Activated CD4-positive, alpha-beta T cell treated with anti-CD3 and anti-CD28 coated beads for 36 hours (primary cell): Measurements from ENCODE around the gene SLC6A12. TPM values are rescaled to one million over a fixed set of nuclear protein-coding genes. Genes with fewer than 3 reads are reported as not detected.

Experiments
- ATAC-seq: fragments of 200-7000 bp; cut with Tn5 transposase; one replicate; pipeline ENCODE4 v1.10.0; 2021; ENCODE audit warnings: mild to moderate bottlenecking, moderate library complexity
- CTCF ChIA-PET: fragments of 350-600 bp; sonication (Branson Sonifier 250); formaldehyde crosslinking; loops from one replicate; lab custom pipeline; 2021; ENCODE audit warnings: antibody characterized with exemption; lab: Charles Lee
- POLR2A ChIA-PET: fragments of 350-600 bp; sonication (Branson Sonifier 250); formaldehyde crosslinking; loops from one replicate; lab custom pipeline; 2021; ENCODE audit warnings: antibody characterized with exemption, inconsistent platforms; lab: Charles Lee
- DNase-seq: peaks from one replicate; pipeline ENCODE4 v3.0.0-alpha.2; 2020
- H3K27ac Mint-ChIP-seq: one replicate; pipeline ENCODE4 v1.8.0; 2021; ENCODE audit warnings: mixed read lengths
- H3K27me3 Mint-ChIP-seq: one replicate; pipeline ENCODE4 v1.8.0; 2021; ENCODE audit warnings: mixed read lengths
- H3K36me3 Mint-ChIP-seq: one replicate; pipeline ENCODE4 v1.8.0; 2021; ENCODE audit warnings: low read depth, mixed read lengths
- H3K4me1 Mint-ChIP-seq: one replicate; pipeline ENCODE4 v1.8.0; 2021; ENCODE audit warnings: mixed read lengths
- H3K4me3 Mint-ChIP-seq: one replicate; pipeline ENCODE4 v1.8.0; 2021; ENCODE audit warnings: mild to moderate bottlenecking, moderate library complexity, mixed read lengths
- H3K9me3 Mint-ChIP-seq: one replicate; pipeline ENCODE4 v1.8.0; 2021; ENCODE audit warnings: low read depth, mixed read lengths
- intact Hi-C, 2 experiments: fragments of 100-400 bp; cut with DNase I in 1 of 2; cut with micrococcal nuclease in 1 of 2; formaldehyde crosslinking; loops; one replicate each; pipeline versions ENCODE4 v1.14.2 to v1.15.1; 2022 to 2024; cut with DNase I, micrococcal nuclease
- total RNA-seq, 2 experiments: library from RNA; stranded (reverse); gene quantifications; one replicate each; pipeline ENCODE4 v1.2.3, GENCODE V29; 2021

SLC6A12 gene
- total RNA-seq, 2 experiments from 2014 or later: 0.35 to 0.37 TPM

DNA sequence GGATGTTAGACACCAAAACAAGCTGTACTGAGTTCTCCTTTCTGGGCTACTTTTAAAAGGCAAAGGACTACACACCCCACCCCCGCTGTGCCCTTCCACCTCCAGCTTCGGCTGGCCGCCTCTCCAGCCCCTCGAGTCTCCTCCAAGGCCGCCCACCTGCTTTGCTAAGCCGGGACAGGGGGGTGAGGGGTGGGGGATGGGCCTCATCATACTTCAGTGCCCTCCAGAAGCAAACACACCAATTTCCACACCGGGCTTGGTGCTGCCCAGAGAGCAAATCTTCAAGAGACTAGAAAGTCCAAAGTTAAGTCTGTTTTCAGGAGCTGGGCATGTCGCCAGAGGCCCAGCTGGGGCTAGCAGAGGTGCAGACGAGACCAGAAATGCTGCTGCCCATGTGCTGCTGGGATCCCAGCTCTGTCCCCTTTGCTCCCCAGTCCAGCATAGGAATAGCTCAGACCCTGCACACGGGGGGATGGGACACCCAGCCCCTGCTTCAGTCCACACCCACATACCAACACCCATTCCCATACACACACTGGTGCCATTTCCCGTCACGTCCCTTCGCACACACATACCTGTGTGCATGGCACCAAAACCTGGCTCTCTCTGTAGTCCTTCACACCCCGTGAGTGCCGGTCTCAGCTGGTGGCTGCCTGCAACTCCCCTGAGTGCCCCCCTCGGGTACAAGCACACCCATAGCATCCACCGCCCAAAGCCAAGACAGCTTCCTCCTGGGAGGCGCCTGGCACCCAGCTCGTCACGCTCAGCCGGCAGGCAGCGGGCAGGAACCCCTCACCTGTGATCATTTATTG lies 1.0 kb downstream of the SLC6A12 start:
- H3K9me3 Mint-ChIP-seq: no peaks in the 10 kb centered on the region
- ChIA-PET POLR2A (no interaction called here), CTCF (interaction anchor here (0.6 to 1.1 kb wide), 3 partner anchors 7 to 70 kb away, joined by 3 read pairs; no protein-coding TSS in a partner anchor)

DNA sequence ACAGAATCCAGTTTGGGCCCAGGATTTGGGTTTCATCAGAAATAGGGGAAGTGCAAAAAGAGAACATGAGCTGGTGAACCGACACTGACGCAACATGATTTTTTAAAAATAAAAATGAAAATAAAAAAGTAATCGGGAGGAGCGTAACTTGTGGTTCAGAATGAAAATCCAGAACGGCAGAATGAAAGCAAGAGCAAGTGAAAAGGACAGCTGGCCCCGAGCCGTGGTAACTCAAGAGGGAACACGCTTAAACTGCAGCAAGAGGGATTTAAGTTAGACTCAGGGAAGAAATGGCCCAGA lies 1.6 kb downstream of the SLC6A12 start:
- POLR2A ChIA-PET: no interaction called here
- Mint-ChIP-seq H3K27ac (no peak overlapping the region), H3K4me1 (no peaks in the 10 kb centered on the region), H3K27me3 (peaks cover 33% of the 10 kb centered on the region), H3K9me3 (no peaks in the 10 kb centered on the region), H3K4me3 (no peak overlapping the region), H3K36me3 (no peaks in the 10 kb centered on the region)
- no peak for DNase-seq
- intact Hi-C loops: no loop called here
- CTCF ChIA-PET: interaction anchor here (0.6 to 1.1 kb wide), 5 partner anchors 8 to 121 kb away, joined by 3 read pairs; no protein-coding TSS in a partner anchor
- no peak for ATAC-seq

More for the DNA sequence above, 1.0 kb downstream of the SLC6A12 start:
- Mint-ChIP-seq H3K27me3 (peaks cover 31% of the 10 kb centered on the region), H3K36me3 (no peaks in the 10 kb centered on the region), H3K4me1 (no peaks in the 10 kb centered on the region), H3K4me3 (no peak overlapping the region), H3K27ac (no peak overlapping the region)
- intact Hi-C loops: no loop called here
- ATAC-seq: no peak
- DNase-seq: no peak

DNA sequence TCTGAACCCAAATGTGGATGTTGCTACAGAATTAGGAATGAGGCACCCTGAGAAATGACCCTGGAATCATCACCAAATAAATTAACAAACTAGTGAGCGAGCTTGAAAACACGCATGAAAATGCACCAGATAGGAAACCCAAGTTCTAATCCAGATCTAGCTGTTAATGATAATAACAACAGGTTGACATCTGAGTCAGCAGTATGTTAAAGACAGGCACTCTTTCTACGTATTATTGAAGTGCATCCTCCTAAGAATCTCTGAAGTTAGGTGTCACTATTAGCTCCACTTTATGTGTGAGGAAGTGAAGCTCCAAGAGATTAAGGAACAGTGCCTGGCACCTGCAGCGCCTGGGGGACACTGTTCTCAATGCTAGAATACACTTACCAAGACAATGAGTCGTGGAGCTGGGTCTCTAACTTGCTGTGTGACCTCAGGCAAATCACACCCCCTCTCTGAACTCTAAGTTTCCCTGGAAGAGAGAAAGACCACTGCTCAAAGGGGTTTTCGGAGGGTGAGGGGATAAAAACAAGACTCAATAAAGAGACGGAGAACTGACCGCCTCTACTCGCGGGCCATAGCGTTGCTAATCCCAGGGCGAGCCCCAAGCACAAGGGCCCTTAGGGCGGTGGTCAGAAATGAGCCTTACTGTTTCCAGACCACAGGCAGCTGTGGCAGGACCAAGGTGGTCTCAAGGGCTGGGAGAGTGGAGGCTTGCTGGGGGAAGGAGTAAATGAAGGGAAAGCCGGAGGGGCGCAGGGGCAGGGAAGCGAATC lies 2.1 kb downstream of the SLC6A12 start:
- Mint-ChIP-seq H3K27me3 (peaks cover 29% of the 10 kb centered on the region), H3K4me1 (no peaks in the 10 kb centered on the region), H3K9me3 (no peaks in the 10 kb centered on the region), H3K36me3 (no peaks in the 10 kb centered on the region), H3K4me3 (no peak overlapping the region), H3K27ac (no peak overlapping the region)
- ChIA-PET POLR2A (no interaction called here), CTCF (interaction anchor here (0.6 to 1.1 kb wide), 4 partner anchors 8 to 122 kb away, joined by 3 read pairs; no protein-coding TSS in a partner anchor)
- DNase-seq (no peak), ATAC-seq (no peak)
- intact Hi-C loops: no loop called here

DNA sequence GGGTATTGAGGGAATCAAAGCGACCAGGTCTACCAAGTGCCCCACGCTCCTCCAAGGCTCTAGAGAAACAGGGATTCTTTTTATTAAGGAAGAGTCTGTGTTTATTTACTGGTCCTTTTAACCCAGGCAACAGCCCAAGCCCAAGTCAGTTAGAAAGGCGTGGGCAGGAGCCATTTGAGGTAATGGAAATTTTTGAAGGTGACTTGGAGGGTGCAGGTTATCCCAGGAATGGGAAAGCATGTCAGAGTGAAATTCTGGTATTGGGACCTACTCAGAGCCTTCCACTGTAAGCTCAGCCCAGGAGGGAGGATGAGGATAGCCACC lies 2.9 kb downstream of the SLC6A12 start:
- no peak overlapping the region for H3K4me3 Mint-ChIP-seq
- ChIA-PET CTCF (no interaction called here), POLR2A (no interaction called here)
- no peak overlapping the region for H3K27ac Mint-ChIP-seq
- no peaks in the 10 kb centered on the region for H3K36me3 Mint-ChIP-seq
- H3K27me3 Mint-ChIP-seq: peaks cover 32% of the 10 kb centered on the region
- H3K4me1 Mint-ChIP-seq: no peaks in the 10 kb centered on the region
- ATAC-seq (no peak), DNase-seq (no peak)
- intact Hi-C loops: no loop called here
- no peaks in the 10 kb centered on the region for H3K9me3 Mint-ChIP-seq

DNA sequence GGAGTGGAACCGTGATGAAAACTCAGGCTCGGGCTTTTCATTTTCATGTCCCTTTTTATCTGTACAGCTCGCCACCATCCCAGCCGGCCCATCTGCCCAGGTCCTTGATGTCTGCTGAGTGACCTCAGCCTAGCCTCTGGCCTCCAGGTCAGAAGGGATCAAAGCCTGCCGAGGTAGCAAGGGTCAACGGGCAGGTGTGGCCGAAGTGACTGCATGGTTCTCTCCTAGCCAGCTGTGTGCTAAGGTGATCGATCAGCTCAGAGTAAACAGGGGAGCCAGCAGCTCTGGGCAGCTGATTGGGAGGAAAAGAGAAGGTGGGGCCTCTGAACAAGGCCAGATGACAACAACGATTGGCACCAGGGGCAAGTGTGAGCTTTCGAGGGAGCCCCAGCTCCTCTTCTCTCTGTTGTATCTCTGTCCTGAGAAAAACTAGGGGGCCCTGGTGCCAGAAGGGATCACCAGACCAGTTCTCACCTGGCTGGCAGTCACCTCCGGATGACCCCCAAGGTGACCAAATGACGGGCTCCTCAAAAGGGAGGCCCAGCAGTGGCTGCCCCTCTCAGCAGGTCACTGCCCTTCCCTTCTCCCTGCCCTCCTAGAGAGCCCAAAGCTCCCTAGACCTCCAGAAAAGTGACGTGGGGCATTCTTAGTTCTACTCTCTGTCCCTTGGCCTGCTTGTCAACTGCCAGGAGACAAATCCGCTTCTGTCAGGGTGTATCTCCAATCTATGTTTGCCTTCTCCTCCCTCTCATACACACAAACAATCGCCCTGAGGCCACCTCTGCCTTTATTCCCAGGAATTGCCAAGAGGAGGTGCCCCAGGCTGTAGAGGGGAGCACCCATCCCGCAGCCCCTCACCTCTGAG lies 3.4 kb downstream of the SLC6A12 start:
- no peak overlapping the region for H3K4me3 Mint-ChIP-seq
- ATAC-seq: no peak
- peaks cover 36% of the 10 kb centered on the region for H3K27me3 Mint-ChIP-seq
- intact Hi-C loops: no loop called here
- ChIA-PET CTCF (no interaction called here), POLR2A (no interaction called here)
- H3K27ac Mint-ChIP-seq: no peak overlapping the region
- no peaks in the 10 kb centered on the region for H3K4me1 Mint-ChIP-seq
- H3K9me3 Mint-ChIP-seq: no peaks in the 10 kb centered on the region
- H3K36me3 Mint-ChIP-seq: no peaks in the 10 kb centered on the region
- no peak for DNase-seq

DNA sequence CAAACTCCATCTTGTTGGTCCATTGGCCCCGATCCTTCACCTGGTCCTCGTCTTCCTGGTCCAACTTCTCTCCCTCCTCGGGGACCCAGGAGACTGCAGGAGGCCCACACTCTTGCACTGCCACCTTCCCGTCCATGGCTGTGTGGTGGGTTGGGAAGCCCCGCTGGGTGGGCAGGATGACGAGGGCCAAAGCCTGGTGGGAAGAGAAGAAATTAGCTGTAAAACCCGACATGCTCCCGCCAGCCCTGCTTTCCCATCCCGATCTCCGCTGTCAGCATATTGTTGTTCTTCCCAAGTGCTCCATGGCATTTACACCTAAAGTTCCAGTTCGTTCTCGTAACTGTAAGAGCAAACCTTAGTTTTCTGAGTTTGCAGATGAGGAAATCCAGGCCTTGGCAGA lies 4.1 kb downstream of the SLC6A12 start:
- POLR2A ChIA-PET: no interaction called here
- H3K27ac Mint-ChIP-seq: no peak overlapping the region
- H3K36me3 Mint-ChIP-seq: no peaks in the 10 kb centered on the region
- no peaks in the 10 kb centered on the region for H3K9me3 Mint-ChIP-seq
- ATAC-seq (no peak), DNase-seq (no peak)
- intact Hi-C loops: no loop called here
- CTCF ChIA-PET: no interaction called here
- no peak overlapping the region for H3K4me3 Mint-ChIP-seq
- peaks cover 40% of the 10 kb centered on the region for H3K27me3 Mint-ChIP-seq
- H3K4me1 Mint-ChIP-seq: no peaks in the 10 kb centered on the region

DNA sequence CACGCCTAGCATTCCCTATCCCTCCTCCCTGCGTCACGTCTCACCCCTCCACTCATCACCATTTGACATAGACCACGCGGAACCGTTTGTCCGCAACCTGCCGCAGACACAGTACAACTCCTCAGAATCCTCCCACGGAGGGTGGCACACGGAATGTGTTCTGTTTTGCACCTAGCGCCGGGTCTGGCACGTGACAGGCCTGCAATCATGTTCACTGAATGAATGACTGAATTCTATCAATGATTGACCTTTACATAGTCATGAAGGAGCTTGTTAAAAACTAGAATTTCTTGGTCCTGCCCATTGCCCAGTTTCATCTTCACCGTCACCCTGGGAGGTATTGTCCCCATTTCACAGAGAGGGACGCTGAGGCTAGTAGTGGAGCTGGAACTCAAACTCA lies 4.7 kb downstream of the SLC6A12 start:
- Mint-ChIP-seq H3K9me3 (no peaks in the 10 kb centered on the region), H3K36me3 (no peaks in the 10 kb centered on the region), H3K4me1 (no peaks in the 10 kb centered on the region), H3K27ac (no peak overlapping the region), H3K27me3 (peaks cover 42% of the 10 kb centered on the region), H3K4me3 (no peak overlapping the region)
- intact Hi-C loops: no loop called here
- ChIA-PET CTCF (no interaction called here), POLR2A (no interaction called here)
- DNase-seq (no peak), ATAC-seq (no peak)

DNA sequence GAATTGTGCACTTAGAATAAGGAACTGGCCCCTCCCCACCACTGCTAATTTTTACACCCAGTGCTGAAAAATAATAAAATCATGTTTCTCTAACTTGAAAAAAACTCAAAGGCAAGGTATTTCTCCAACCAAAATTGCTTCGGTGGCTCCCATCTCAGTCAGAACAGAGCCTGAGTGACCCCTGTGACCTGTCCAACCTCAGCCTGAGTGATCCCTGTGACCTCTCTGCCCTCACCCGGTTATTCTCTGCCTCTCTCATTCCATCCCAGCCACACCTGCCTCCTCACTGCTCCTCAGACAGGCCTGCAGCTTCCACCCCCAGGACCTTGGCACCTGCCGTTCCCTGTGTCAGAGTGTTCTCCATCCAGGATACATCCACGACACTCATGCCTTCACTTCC lies 5.1 kb downstream of the SLC6A12 start:
- H3K27me3 Mint-ChIP-seq: peaks cover 42% of the 10 kb centered on the region
- CTCF ChIA-PET: no interaction called here

DNA sequence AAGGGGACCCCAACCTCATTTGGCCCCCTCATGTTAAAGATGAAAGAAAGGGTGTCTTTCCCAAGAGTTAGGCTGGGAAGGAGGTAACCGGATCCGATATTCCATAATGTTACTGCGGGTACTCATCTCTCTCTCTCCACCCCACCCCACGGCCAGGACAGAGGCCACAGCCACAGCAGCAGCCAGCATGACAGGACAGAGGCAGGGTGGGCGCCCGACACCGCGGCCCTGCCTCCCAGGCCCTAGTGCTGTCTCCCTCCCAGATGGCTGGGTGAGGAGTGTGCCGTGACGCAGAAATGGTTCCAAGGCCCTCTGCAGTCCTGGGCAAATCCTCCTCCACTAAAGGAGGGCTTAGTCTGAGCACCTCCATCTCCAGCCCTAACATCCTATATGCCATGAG lies 6.2 kb downstream of the SLC6A12 start:
- H3K27me3 Mint-ChIP-seq: peaks cover 36% of the 10 kb centered on the region
- H3K9me3 Mint-ChIP-seq: no peaks in the 10 kb centered on the region
- H3K27ac Mint-ChIP-seq: no peak overlapping the region
- POLR2A ChIA-PET: no interaction called here
- CTCF ChIA-PET: no interaction called here
- no peaks in the 10 kb centered on the region for H3K36me3 Mint-ChIP-seq
- H3K4me3 Mint-ChIP-seq: no peak overlapping the region
- ATAC-seq: no peak
- no peak for DNase-seq
- intact Hi-C loops: no loop called here
- H3K4me1 Mint-ChIP-seq: no peaks in the 10 kb centered on the region

More for the DNA sequence above, 5.1 kb downstream of the SLC6A12 start:
- POLR2A ChIA-PET: no interaction called here
- Mint-ChIP-seq H3K4me3 (no peak overlapping the region), H3K4me1 (no peaks in the 10 kb centered on the region), H3K9me3 (no peaks in the 10 kb centered on the region), H3K36me3 (no peaks in the 10 kb centered on the region), H3K27ac (no peak overlapping the region)
- ATAC-seq (no peak), DNase-seq (no peak)
- intact Hi-C loops: no loop called here

DNA sequence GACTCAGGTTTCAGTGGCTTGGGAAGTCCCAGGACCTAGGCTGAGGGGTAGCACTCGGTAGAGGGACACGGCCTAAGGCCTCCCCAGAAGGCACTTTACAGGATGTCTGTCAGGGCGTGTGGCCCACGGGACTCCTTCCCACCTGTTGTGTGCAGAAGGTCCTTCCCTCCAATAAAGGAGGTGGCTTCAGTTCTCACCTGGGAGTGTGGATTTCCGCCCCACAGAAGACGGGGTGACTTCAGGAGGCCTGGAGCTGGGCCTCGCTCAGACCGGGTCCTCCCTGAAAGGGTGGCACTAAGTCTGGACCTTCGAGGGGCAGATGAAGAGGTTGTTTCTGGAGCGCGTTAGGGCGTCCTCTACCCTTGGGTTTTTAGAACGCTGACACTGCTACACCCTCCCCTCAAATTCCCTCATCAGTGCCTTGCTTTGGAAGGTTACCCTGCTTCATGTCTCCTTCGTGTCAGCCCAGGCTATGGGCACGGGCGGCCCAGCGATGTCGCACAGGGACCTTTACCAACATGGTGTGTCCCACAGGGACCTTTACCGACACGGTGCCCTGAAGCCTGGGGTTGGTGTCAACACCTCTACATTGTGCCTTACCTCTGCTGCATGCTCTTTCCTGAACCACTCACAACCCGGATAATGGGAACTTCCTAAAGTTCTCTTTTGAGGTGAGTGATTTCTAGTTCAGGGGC lies 7.1 kb downstream of the SLC6A12 start:
- Mint-ChIP-seq H3K4me3 (no peak overlapping the region), H3K36me3 (no peaks in the 10 kb centered on the region), H3K27me3 (peaks cover 39% of the 10 kb centered on the region), H3K27ac (no peak overlapping the region), H3K4me1 (no peaks in the 10 kb centered on the region), H3K9me3 (no peaks in the 10 kb centered on the region)
- ChIA-PET POLR2A (no interaction called here), CTCF (no interaction called here)
- intact Hi-C loops: no loop called here
- no peak for ATAC-seq
- no peak for DNase-seq

DNA sequence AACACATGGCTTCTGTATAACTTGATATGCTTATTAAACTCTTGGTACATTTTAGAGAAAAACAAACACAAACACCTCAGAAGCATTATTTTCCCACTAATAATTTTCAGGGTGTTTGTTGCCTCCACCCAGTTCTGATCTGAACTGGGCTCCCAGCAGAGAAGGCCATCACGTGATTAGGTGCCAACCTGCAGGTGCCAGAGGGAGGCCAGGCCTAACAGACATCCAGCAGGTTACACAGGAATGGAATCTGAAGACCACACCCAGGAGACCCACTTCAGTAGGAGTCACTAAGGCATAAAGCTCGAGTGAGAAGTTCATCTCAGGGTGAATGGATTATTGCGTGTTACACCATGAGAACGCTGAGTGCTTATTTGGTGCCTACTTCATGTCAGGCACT lies 8.9 kb downstream of the SLC6A12 start:
- peaks cover 40% of the 10 kb centered on the region for H3K27me3 Mint-ChIP-seq
- intact Hi-C loops: no loop called here

More for the DNA sequence above, 8.9 kb downstream of the SLC6A12 start:
- POLR2A ChIA-PET: no interaction called here
- CTCF ChIA-PET: interaction anchor here (0.5 kb wide), 1 partner anchor 81 kb away, joined by 3 read pairs; no protein-coding TSS in a partner anchor
- no peaks in the 10 kb centered on the region for H3K36me3 Mint-ChIP-seq
- no peak overlapping the region for H3K4me3 Mint-ChIP-seq
- H3K4me1 Mint-ChIP-seq: no peaks in the 10 kb centered on the region
- DNase-seq (no peak), ATAC-seq (no peak)
- H3K27ac Mint-ChIP-seq: no peak overlapping the region
- H3K9me3 Mint-ChIP-seq: no peaks in the 10 kb centered on the region
